Astrocyte (in vitro differentiated cells and primary cell): Measurements from ENCODE around the gene ECHDC3. TPM values are rescaled to one million over a fixed set of nuclear protein-coding genes. Genes with fewer than 3 reads are reported as not detected.

Experiments used
- DNase-seq: peaks from one replicate; pipeline ENCODE4 v3.0.0-alpha.2; 2010; ENCODE audit warnings: low read depth
- FAIRE-seq: peaks from 2 replicates; lab custom pipeline; 2011; peaks lifted over from hg19 to GRCh38; lab: Jason Lieb, UNC
- H2AFZ ChIP-seq: 2 replicates; pipeline ENCODE4 v1.6.0; 2012; ENCODE audit warnings: low read depth, low read length, inconsistent platforms
- H3K27ac ChIP-seq: 2 replicates; pipeline ENCODE4 v1.5.1; 2011; ENCODE audit warnings: low read depth, low read length, inconsistent platforms
- H3K27me3 ChIP-seq: 2 replicates; pipeline ENCODE4 v1.6.0; 2011; ENCODE audit warnings: low read length, inconsistent platforms; ENCODE audit not compliant: insufficient read depth
- H3K36me3 ChIP-seq: 2 replicates; pipeline ENCODE4 v1.5.1; 2011; ENCODE audit warnings: low read length, inconsistent platforms; ENCODE audit not compliant: insufficient read depth
- H3K4me1 ChIP-seq: 2 replicates; pipeline ENCODE4 v1.5.1; 2011; ENCODE audit warnings: low read length, inconsistent platforms; ENCODE audit not compliant: insufficient read depth
- H3K4me2 ChIP-seq: 2 replicates; pipeline ENCODE4 v1.6.0; 2012; ENCODE audit warnings: low read length, inconsistent platforms
- H3K4me3 ChIP-seq: 2 replicates; pipeline ENCODE4 v1.5.1; 2011; ENCODE audit warnings: low read depth, mild to moderate bottlenecking, low read length, inconsistent platforms; ENCODE audit not compliant: insufficient read depth
- H3K79me2 ChIP-seq: 2 replicates; pipeline ENCODE4 v1.6.0; 2012; ENCODE audit warnings: mild to moderate bottlenecking, low read length, inconsistent platforms; ENCODE audit not compliant: insufficient read depth
- H3K9ac ChIP-seq: 2 replicates; pipeline ENCODE4 v1.6.0; 2012; ENCODE audit warnings: mild to moderate bottlenecking, low read length, inconsistent platforms
- H3K9me3 ChIP-seq: 2 replicates; pipeline ENCODE4 v1.5.1; 2012; ENCODE audit warnings: low read depth, mild to moderate bottlenecking, low read length, inconsistent platforms; ENCODE audit not compliant: insufficient read depth
- H4K20me1 ChIP-seq: 2 replicates; pipeline ENCODE4 v1.6.0; 2012; ENCODE audit warnings: low read length, inconsistent platforms; ENCODE audit not compliant: insufficient read depth
- H3K27ac Mint-ChIP-seq: one replicate; pipeline ENCODE4 v1.8.0; 2021; ENCODE audit warnings: mild to moderate bottlenecking, mixed read lengths; ENCODE audit not compliant: unreplicated experiment
- H3K27me3 Mint-ChIP-seq: one replicate; pipeline ENCODE4 v1.8.0; 2021; ENCODE audit warnings: low read depth, mixed read lengths; ENCODE audit not compliant: unreplicated experiment
- H3K36me3 Mint-ChIP-seq: one replicate; pipeline ENCODE4 v1.8.0; 2021; ENCODE audit warnings: low read depth, mixed read lengths; ENCODE audit not compliant: unreplicated experiment
- H3K4me1 Mint-ChIP-seq: one replicate; pipeline ENCODE4 v1.8.0; 2021; ENCODE audit warnings: low read depth, mixed read lengths; ENCODE audit not compliant: unreplicated experiment
- H3K4me3 Mint-ChIP-seq: one replicate; pipeline ENCODE4 v1.8.0; 2021; ENCODE audit warnings: mild to moderate bottlenecking, moderate library complexity, mixed read lengths; ENCODE audit not compliant: unreplicated experiment
- H3K9me3 Mint-ChIP-seq: one replicate; pipeline ENCODE4 v1.8.0; 2021; ENCODE audit warnings: mild to moderate bottlenecking, mixed read lengths; ENCODE audit not compliant: unreplicated experiment
- CTCF ChIP-seq: IDR thresholded peaks from 2 replicates; pipeline ENCODE4 v1.5.1; 2011; ENCODE audit warnings: low read depth, mild to moderate bottlenecking, inconsistent platforms, low read length, moderate library complexity; ENCODE audit not compliant: insufficient read depth
- EZH2 ChIP-seq: IDR thresholded peaks from 2 replicates; pipeline ENCODE4 v1.6.1; 2012; ENCODE audit warnings: mild to moderate bottlenecking, low read length, inconsistent platforms; ENCODE audit not compliant: insufficient read depth
- total RNA-seq: library from RNA; stranded (reverse); gene quantifications from 2 replicates; pipeline ENCODE4 v1.2.1, GENCODE V29; 2021

Gene ECHDC3
- total RNA-seq, 1 donor from 2014 or later, result 2.1 TPM

GRCh38 chr10:11775412-11775811, 33.2 kb downstream of the ECHDC3 start:
- no peak overlapping the region for H3K27ac Mint-ChIP-seq
- H3K79me2 ChIP-seq, result no peaks in the 10 kb centered on the region
- H3K36me3 Mint-ChIP-seq, result no peaks in the 10 kb centered on the region
- no peak overlapping the region for H3K9ac ChIP-seq
- FAIRE-seq, result no peak
- TF ChIP-seq EZH2 (no peak), CTCF (no peak)
- H3K4me3 ChIP-seq, result no peak overlapping the region
- no peaks in the 10 kb centered on the region for H3K36me3 ChIP-seq
- H3K9me3 Mint-ChIP-seq, result peaks cover 11% of the 10 kb centered on the region
- H2AFZ ChIP-seq, result no peak overlapping the region
- no peak overlapping the region for H3K4me2 ChIP-seq
- peaks cover 4% of the 10 kb centered on the region for H3K27me3 Mint-ChIP-seq
- H3K9me3 ChIP-seq, result no peaks in the 10 kb centered on the region
- peaks cover 3% of the 10 kb centered on the region for H3K4me1 Mint-ChIP-seq
- no peaks in the 10 kb centered on the region for H4K20me1 ChIP-seq
- H3K27ac ChIP-seq, result no peak overlapping the region
- H3K27me3 ChIP-seq, result peaks cover 3% of the 10 kb centered on the region
- H3K4me3 Mint-ChIP-seq, result no peak overlapping the region
- DNase-seq, result no peak
- no peaks in the 10 kb centered on the region for H3K4me1 ChIP-seq

GRCh38 chr10:11776080-11776479, 33.9 kb downstream of the ECHDC3 start:
- DNase-seq, result peak; percentile 7
- Histone ChIP-seq H3K27me3 (peaks cover 3% of the 10 kb centered on the region), H3K4me2 (no peak overlapping the region), H3K9ac (no peak overlapping the region), H3K36me3 (no peaks in the 10 kb centered on the region), H3K4me1 (no peaks in the 10 kb centered on the region), H3K27ac (no peak overlapping the region), H3K9me3 (no peaks in the 10 kb centered on the region), H2AFZ (no peak overlapping the region), H4K20me1 (no peaks in the 10 kb centered on the region), H3K4me3 (no peak overlapping the region), H3K79me2 (no peaks in the 10 kb centered on the region)
- FAIRE-seq, result no peak
- peaks cover 4% of the 10 kb centered on the region for H3K27me3 Mint-ChIP-seq
- no peaks in the 10 kb centered on the region for H3K36me3 Mint-ChIP-seq
- no peak overlapping the region for H3K4me3 Mint-ChIP-seq
- H3K9me3 Mint-ChIP-seq, result peaks cover 11% of the 10 kb centered on the region
- TF ChIP-seq EZH2, result no peak
- no peak for TF ChIP-seq CTCF
- no peak overlapping the region for H3K27ac Mint-ChIP-seq
- H3K4me1 Mint-ChIP-seq, result peaks cover 3% of the 10 kb centered on the region

- Histone ChIP-seq H3K4me2 (no peak overlapping the region), H4K20me1 (no peaks in the 10 kb centered on the region), H3K4me3 (no peak overlapping the region), H3K36me3 (no peaks in the 10 kb centered on the region), H3K9ac (no peak overlapping the region), H3K27ac (no peak overlapping the region), H3K4me1 (no peaks in the 10 kb centered on the region), H3K79me2 (no peaks in the 10 kb centered on the region), H2AFZ (no peak overlapping the region), H3K9me3 (no peaks in the 10 kb centered on the region), H3K27me3 (no peaks in the 10 kb centered on the region)
- H3K27me3 Mint-ChIP-seq, result peaks cover 4% of the 10 kb centered on the region
- FAIRE-seq, result no peak
- H3K36me3 Mint-ChIP-seq, result no peaks in the 10 kb centered on the region
- no peak overlapping the region for H3K27ac Mint-ChIP-seq
- no peaks in the 10 kb centered on the region for H3K4me1 Mint-ChIP-seq
- peaks cover 8% of the 10 kb centered on the region for H3K9me3 Mint-ChIP-seq
- H3K4me3 Mint-ChIP-seq, result no peak overlapping the region
- DNase-seq, result no peak
- TF ChIP-seq CTCF, result no peak
Measured at GRCh38 chr10:11781114-11781513, 38.9 kb downstream of the ECHDC3 start.
